ENCODE results near the gene REG3G.

Gene REG3G

GRCh38 chr2:79000008-79000576 is 25.4 kb upstream of the REG3G start:
- no peak overlapping the region for H3K27ac ChIP-seq
- H3K9me3 ChIP-seq, result no peaks in the 10 kb centered on the region
- H3K4me3 ChIP-seq (ENCODE audit: low read depth in 1 of 2, low read length in 1 of 2), result no peak overlapping the region
- no peaks in the 10 kb centered on the region for H3K4me1 ChIP-seq (ENCODE audit: control insufficient read depth in 1 of 2, insufficient read depth in 1 of 2, low read depth in 1 of 2, low read length in 1 of 2)
- peaks cover 20% of the 10 kb centered on the region for H3K27me3 ChIP-seq
- no peaks in the 10 kb centered on the region for H3K36me3 ChIP-seq
- TF ChIP-seq CTCF (IDR thresholded peaks at IDR 0.05), result no peak

GRCh38 chr2:79001285-79001684 is 24.2 kb upstream of the REG3G start:
- no peak for TF ChIP-seq CTCF (IDR thresholded peaks at IDR 0.05)
- H3K4me3 ChIP-seq (ENCODE audit: low read depth in 1 of 2, low read length in 1 of 2), result no peak overlapping the region
- H3K36me3 ChIP-seq, result no peaks in the 10 kb centered on the region
- H3K27me3 ChIP-seq, result peaks cover 16% of the 10 kb centered on the region
- no peaks in the 10 kb centered on the region for H3K9me3 ChIP-seq
- H3K4me1 ChIP-seq (ENCODE audit: control insufficient read depth in 1 of 2, insufficient read depth in 1 of 2, low read depth in 1 of 2, low read length in 1 of 2), result no peaks in the 10 kb centered on the region
- H3K27ac ChIP-seq, result no peak overlapping the region

- TF ChIP-seq CTCF (IDR thresholded peaks at IDR 0.05), result no peak
- Histone ChIP-seq H3K4me1 (ENCODE audit: control insufficient read depth in 1 of 2, insufficient read depth in 1 of 2, low read depth in 1 of 2, low read length in 1 of 2) (no peaks in the 10 kb centered on the region), H3K27ac (no peak overlapping the region), H3K9me3 (no peaks in the 10 kb centered on the region), H3K27me3 (peaks cover 11% of the 10 kb centered on the region), H3K36me3 (no peaks in the 10 kb centered on the region), H3K4me3 (ENCODE audit: low read depth in 1 of 2, low read length in 1 of 2) (no peak overlapping the region)
Measured at GRCh38 chr2:79004680-79005079, 20.8 kb upstream of the REG3G start.

GRCh38 chr2:79005216-79005615 is 20.3 kb upstream of the REG3G start:
- Histone ChIP-seq H3K4me3 (ENCODE audit: low read depth in 1 of 2, low read length in 1 of 2) (no peak overlapping the region), H3K27ac (no peak overlapping the region), H3K27me3 (peaks cover 11% of the 10 kb centered on the region), H3K36me3 (no peaks in the 10 kb centered on the region), H3K9me3 (no peaks in the 10 kb centered on the region), H3K4me1 (ENCODE audit: control insufficient read depth in 1 of 2, insufficient read depth in 1 of 2, low read depth in 1 of 2, low read length in 1 of 2) (no peaks in the 10 kb centered on the region)
- TF ChIP-seq CTCF (IDR thresholded peaks at IDR 0.05), result no peak

GRCh38 chr2:79009388-79009787 is 16.1 kb upstream of the REG3G start:
- Histone ChIP-seq H3K27me3 (peaks cover 11% of the 10 kb centered on the region), H3K9me3 (no peaks in the 10 kb centered on the region), H3K27ac (no peak overlapping the region), H3K4me1 (ENCODE audit: control insufficient read depth in 1 of 2, insufficient read depth in 1 of 2, low read depth in 1 of 2, low read length in 1 of 2) (no peaks in the 10 kb centered on the region), H3K4me3 (ENCODE audit: low read depth in 1 of 2, low read length in 1 of 2) (no peak overlapping the region), H3K36me3 (no peaks in the 10 kb centered on the region)
- TF ChIP-seq CTCF (IDR thresholded peaks at IDR 0.05), result no peak

- Histone ChIP-seq H3K9me3 (no peaks in the 10 kb centered on the region), H3K4me3 (ENCODE audit: low read depth in 1 of 2, low read length in 1 of 2) (no peak overlapping the region), H3K27ac (no peak overlapping the region), H3K27me3 (no peaks in the 10 kb centered on the region), H3K4me1 (ENCODE audit: control insufficient read depth in 1 of 2, insufficient read depth in 1 of 2, low read depth in 1 of 2, low read length in 1 of 2) (no peaks in the 10 kb centered on the region), H3K36me3 (no peaks in the 10 kb centered on the region)
- no peak for TF ChIP-seq CTCF (IDR thresholded peaks at IDR 0.05)
Measured at GRCh38 chr2:79011496-79011895, 14.0 kb upstream of the REG3G start.

All from neutrophil (primary cell).